AG08395 (cell line): ENCODE results near the gene SNX5.

Experiments
- DNase-seq: peaks from one replicate; pipeline ENCODE4 v3.0.0; 2012; ENCODE audit warnings: mixed read lengths, low spot score

The SNX5 gene

GRCh38 chr20:17968366-17969277 is at the start of gene SNX5, which contains the start of gene MGME1:
Gene SNX5, minus strand, starts transcription at chr20:17968794. Its CDS starts 369 bp downstream, at chr20:17968425.
Gene MGME1, plus strand, starts transcription at chr20:17969018. Its CDS starts 842 bp downstream, at chr20:17969860.
- DNase-seq: peak; percentile 98

GRCh38 chr20:18018100-18018499 is 49.5 kb upstream of the SNX5 start:
- no peak for DNase-seq

GRCh38 chr20:18016772-18017171 is 48.2 kb upstream of the SNX5 start:
- DNase-seq: no peak

GRCh38 chr20:18014411-18014810 is 45.8 kb upstream of the SNX5 start:
- no peak for DNase-seq

- no peak for DNase-seq
Measured at GRCh38 chr20:18012901-18013300, 44.3 kb upstream of the SNX5 start.

GRCh38 chr20:18011951-18012645 is 43.5 kb upstream of the SNX5 start:
- no peak for DNase-seq

GRCh38 chr20:18011482-18011881 is 42.9 kb upstream of the SNX5 start:
- no peak for DNase-seq

- no peak for DNase-seq
Measured at GRCh38 chr20:18009116-18009515, 40.5 kb upstream of the SNX5 start.

- DNase-seq: no peak
Measured at GRCh38 chr20:18007534-18008292, 39.1 kb upstream of the SNX5 start.

GRCh38 chr20:18006684-18007083 is 38.1 kb upstream of the SNX5 start:
- DNase-seq: no peak

GRCh38 chr20:18005990-18006364 is 37.4 kb upstream of the SNX5 start:
- no peak for DNase-seq

GRCh38 chr20:18005170-18005989 is 36.8 kb upstream of the SNX5 start:
- no peak for DNase-seq

GRCh38 chr20:18004384-18005031 is 35.9 kb upstream of the SNX5 start:
- DNase-seq: no peak

- DNase-seq: no peak
Measured at GRCh38 chr20:18003897-18004296, 35.3 kb upstream of the SNX5 start.

- peak; percentile 91 for DNase-seq
Measured at GRCh38 chr20:18001131-18001921, 32.7 kb upstream of the SNX5 start.

GRCh38 chr20:17999566-17999965 is 31.0 kb upstream of the SNX5 start:
- no peak for DNase-seq

GRCh38 chr20:17998446-17998845 is 29.9 kb upstream of the SNX5 start:
- DNase-seq: no peak

GRCh38 chr20:17995967-17996819 is 27.6 kb upstream of the SNX5 start:
- peak; percentile 77 for DNase-seq

- DNase-seq: no peak
Measured at GRCh38 chr20:17993546-17993945, 25.0 kb upstream of the SNX5 start.
